GM12892 (cell line): ENCODE measurements around the gene TEX30.

Experiments used
- DNase-seq: peaks from one replicate; pipeline ENCODE4 v3.0.0; 2011; ENCODE audit not compliant: insufficient read length
- FAIRE-seq: peaks from 2 replicates; lab custom pipeline; 2011; peaks lifted over from hg19 to GRCh38; lab: Jason Lieb, UNC
- POLR2A ChIP-seq: IDR thresholded peaks from 2 replicates; pipeline ENCODE4 v1.6.1; 2011; ENCODE audit warnings: low read depth, low read length, control low read depth
- POLR2AphosphoS5 ChIP-seq: IDR thresholded peaks from 2 replicates; pipeline ENCODE4 v1.6.1; 2011; ENCODE audit warnings: low read depth, low read length, control low read depth
- TAF1 ChIP-seq: IDR thresholded peaks from 2 replicates; pipeline ENCODE4 v1.6.1; 2011; ENCODE audit warnings: low read depth, mild to moderate bottlenecking, control low read depth, low read length, borderline replicate concordance

TEX30 gene

DNA sequence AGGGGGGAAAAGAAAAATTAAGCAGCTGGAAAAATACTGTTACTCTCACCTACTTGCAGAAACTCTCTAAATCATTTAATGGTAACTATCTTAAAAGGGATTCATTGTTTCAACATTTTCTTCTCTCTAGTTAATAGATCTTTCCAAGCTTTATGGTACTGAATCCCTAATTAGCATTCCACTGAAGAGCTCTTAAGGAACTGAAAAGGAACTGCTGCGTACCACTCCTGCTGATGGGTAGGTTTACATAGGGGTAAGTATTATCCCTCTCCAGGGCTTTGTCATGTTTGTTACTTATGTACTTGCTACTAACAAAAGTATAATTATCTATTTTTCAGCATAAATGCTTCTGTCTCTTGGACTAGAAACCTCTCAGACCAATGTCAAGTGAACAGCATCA, 12.5 kb downstream of the TEX30 start:
- TF ChIP-seq TAF1 (no peak), POLR2A (no peak), POLR2AphosphoS5 (no peak)
- FAIRE-seq (no peak), DNase-seq (no peak)

DNA sequence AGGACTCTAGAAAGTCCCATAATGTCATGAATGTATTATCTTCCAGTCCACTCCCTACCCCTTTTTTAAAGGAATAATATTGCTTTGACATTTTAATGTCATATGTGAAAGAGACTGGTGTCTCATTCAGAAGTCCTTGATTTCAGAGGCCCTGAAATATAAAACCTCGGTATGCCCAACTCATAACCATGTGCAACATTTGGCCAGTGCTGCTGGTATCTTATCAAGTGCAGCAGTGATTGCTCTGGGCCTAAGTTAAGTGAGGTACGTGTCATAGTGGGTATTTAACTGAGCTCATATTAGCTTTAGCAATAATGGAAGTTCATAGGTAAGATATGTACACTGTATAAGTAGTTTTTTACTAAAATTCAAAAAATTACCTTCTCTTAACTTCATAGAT, 14.7 kb downstream of the TEX30 start:
- TF ChIP-seq TAF1 (no peak), POLR2A (no peak), POLR2AphosphoS5 (no peak)
- DNase-seq = no peak
- FAIRE-seq = no peak

DNA sequence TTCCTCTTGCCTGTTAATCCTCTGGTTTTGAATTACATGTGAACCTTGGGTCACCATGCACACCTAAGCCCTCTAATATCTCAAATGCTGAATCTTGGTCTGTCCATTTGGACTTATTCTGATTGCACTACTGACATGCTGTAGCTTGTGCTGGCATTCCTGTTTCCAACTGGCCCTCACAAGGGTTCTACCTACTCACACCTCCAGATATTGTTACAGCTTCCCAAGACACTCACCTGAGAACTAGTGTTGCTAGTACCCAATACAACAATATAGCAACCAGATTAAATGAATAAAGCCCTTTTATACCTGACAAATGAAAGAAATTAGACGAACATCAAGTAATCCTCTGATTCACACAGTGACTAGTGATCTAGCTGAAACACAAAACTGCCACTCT, 16.6 kb downstream of the TEX30 start:
- DNase-seq (no peak), FAIRE-seq (no peak)
- TF ChIP-seq TAF1 (no peak), POLR2A (no peak), POLR2AphosphoS5 (no peak)

DNA sequence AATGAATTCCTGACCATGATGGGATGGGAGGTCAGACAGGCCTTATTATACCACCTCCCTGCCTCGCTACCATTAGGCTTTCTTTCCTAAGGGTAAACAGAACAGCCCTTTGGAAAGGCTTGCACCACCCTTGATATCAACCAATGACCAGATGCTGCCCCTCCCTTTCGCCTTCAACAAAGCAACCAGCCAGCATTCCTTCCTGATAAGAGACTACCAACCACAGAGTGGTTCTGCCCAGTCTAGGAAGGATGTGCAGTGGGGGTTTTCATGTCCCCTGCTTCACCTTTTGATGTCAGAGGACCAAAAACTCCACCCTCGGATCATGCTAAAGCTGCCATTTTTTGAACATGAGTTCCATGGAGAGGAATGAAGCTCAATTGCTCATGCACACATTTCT, 21.7 kb downstream of the TEX30 start:
- no peak for DNase-seq
- TF ChIP-seq POLR2AphosphoS5 (no peak), POLR2A (no peak), TAF1 (no peak)
- no peak for FAIRE-seq

DNA sequence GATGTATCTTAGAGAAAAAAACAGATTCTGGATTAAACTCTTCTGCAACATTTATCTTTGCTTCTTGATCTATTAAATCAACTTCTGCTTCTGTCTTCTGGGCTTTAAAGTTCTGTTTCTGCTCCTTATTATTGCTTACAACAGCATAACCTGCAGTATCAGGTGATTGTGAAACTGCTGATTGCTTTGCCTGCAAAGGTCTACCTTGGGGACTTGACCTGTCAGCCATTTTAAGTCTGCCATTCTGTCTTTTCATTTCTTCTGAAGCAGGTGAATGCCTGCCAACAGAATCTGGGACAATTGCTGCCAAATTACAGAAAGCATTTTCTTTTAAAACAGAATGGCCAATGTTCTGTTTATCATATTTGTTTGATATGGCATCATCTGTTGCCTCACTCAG, 31.1 kb downstream of the TEX30 start:
- no peak for FAIRE-seq
- TF ChIP-seq POLR2A = no peak
- no peak for TF ChIP-seq TAF1
- no peak for TF ChIP-seq POLR2AphosphoS5
- no peak for DNase-seq

DNA sequence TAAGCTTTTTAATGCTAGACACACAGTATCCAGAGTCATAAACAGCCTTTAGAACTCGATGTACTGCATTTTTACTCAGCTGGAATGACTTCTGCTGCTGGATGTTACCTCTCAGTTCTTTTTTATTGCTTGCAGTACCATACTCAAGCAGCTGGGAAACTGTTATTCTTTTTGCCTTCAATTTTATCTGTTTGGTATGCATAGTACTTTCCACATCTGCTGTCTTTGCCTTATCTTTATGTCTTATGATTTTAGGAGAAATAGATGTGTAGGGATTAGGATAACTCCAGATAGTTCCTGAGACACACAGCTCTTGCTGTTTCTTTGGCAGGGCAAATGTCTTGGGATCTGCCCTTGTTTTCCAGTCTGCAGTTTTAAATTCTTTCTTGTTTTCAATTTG, 31.5 kb downstream of the TEX30 start:
- FAIRE-seq = no peak
- TF ChIP-seq POLR2AphosphoS5 = no peak
- TF ChIP-seq POLR2A = no peak
- TF ChIP-seq TAF1 = no peak
- no peak for DNase-seq

DNA sequence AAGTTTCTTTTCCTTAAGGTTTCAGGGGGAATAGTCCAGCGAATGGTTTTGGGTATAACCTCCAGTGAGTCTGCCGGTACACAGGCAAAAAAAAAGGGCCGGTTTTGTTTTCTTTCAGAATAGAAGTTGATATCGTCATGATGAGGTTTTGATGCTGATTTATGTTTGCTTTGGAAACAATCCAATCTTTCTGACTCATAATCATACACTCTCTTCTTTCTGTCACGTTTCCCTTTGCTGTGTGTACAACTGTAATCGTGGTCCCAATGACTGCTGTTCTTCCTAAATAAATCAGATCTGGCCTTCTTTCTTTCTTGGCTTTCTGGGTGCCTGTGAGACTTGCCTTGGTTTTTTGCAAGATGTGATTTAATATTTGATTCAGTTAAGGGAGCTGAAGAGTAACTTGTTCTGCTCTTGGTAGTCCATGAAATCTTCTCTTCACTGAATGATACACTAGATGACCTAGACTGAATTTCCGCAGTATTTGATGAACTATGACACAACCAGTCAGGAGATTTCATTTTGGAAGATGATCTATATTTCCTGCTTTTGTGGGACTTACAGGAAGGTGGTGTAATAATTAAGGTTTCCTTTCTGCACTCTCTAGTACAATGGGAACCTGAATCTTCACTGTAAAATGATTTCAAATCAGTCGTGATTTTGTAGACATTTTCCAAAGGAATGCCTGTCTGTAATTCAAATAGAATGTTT, 43.9 kb downstream of the TEX30 start:
- FAIRE-seq (no peak), DNase-seq (no peak)
- TF ChIP-seq POLR2A = no peak
- TF ChIP-seq POLR2AphosphoS5 = no peak
- TF ChIP-seq TAF1 = no peak

DNA sequence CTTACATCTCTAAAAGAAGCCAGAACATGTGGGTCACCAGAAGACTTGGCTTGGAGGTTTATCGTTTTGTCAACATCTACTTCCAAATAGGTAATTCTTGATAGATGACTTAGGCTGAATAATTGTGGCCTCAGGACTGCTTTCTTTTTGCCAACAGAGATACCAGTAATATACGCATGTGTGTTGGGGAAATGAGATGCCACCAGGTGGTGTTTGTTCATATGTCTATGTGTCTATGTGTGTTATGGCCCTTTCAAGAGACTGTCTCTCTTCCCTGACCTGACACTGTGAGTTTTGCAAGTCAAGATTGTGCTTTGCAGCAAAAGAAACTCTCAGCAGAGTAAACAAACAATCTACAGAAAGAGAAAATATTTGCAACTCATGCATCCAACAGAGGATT, 47.2 kb downstream of the TEX30 start:
- TF ChIP-seq POLR2A (no peak), TAF1 (no peak), POLR2AphosphoS5 (no peak)
- no peak for DNase-seq
- peak; percentile 44 for FAIRE-seq

DNA sequence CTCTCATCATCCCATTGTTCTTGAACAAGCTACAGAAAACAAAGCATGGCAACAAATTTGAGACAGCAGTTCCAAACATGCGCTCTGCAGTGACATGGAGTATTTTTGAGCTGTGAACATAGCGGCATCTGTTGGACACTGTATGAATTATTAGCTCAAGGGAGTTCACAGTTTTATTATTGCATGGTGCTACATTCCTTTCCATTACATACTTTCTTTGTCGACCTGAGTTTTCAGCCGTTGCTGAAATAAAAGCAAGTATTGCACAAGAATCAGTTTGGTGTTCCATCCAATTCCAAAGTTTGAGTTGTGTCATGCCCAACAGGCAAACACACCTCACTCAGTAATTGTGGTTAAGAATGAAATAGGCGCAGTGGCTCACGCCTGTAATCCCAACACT, 48.7 kb downstream of the TEX30 start:
- DNase-seq (no peak), FAIRE-seq (no peak)
- TF ChIP-seq POLR2AphosphoS5 = no peak
- TF ChIP-seq TAF1 = no peak
- TF ChIP-seq POLR2A = no peak

DNA sequence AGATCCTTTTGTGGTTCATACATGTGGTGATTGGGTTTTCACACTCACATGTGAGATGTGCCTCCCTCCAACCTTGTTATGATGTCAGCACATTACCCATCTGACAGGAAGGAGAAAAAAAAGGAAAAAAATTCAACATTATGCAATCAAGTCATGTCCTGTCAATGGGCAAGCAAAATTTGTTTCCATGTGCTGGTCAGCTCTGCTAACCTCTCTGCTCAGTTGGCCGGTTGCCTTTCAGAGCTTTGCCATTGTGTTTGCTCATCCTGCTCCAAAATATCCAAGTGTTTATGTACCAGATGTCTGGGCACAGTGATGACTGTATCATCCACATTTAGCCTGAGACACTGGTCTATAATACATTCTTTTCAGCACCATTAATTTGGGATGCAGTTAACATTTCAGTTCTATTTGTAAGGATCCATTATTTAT, 51.8 kb downstream of the TEX30 start:
- DNase-seq = no peak
- TF ChIP-seq TAF1 (no peak), POLR2A (no peak), POLR2AphosphoS5 (no peak)
- no peak for FAIRE-seq

DNA sequence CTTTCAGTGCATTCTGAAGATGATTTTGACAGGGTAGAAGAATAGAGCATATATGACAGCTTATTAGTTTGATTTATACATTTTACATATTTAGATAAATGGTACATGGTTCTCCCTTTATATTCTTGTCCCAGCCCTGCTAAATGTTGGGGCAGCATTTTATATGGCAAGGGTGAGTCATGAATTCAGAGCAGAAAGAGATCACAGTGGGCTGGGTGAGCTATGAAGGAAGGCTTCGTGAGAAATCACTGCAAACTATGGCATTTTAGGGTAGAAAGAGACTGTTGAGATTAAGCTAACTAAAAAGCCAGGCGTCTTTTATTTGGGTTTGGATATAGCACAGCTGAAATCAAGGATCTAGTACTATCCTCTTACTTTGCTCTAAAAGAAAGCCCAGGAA, 54.8 kb downstream of the TEX30 start:
- DNase-seq (no peak), FAIRE-seq (no peak)
- TF ChIP-seq POLR2A (no peak), TAF1 (no peak), POLR2AphosphoS5 (no peak)
